K562 (cell line): ENCODE results near the gene NPIPB6. TPM values are rescaled to one million over a fixed set of nuclear protein-coding genes. Genes with fewer than 3 reads are reported as not detected.

Source experiments
- ARID2 ChIP-seq: fragments of 450-650 bp; IDR thresholded peaks from 2 replicates; pipeline ENCODE4 v1.6.1; 2017; ENCODE audit warnings: antibody characterized with exemption, mild to moderate bottlenecking
- ARID3B ChIP-seq: fragments of 250-450 bp; sonication (Bioruptor Pico); IDR thresholded peaks from 2 replicates; pipeline ENCODE4 v1.4.0; 2020; ENCODE audit warnings: borderline replicate concordance
- BDP1 ChIP-seq: IDR thresholded peaks from 3 replicates; pipeline ENCODE4 v1.6.1; 2011; ENCODE audit not compliant: insufficient read length, insufficient read depth
- BRD9 ChIP-seq: fragments of 450-650 bp; IDR thresholded peaks from 2 replicates; pipeline ENCODE4 v1.6.1; 2018; ENCODE audit warnings: low read depth; ENCODE audit not compliant: partially characterized antibody
- CAMTA2 ChIP-seq: fragments of 250-450 bp; sonication (Bioruptor Pico); conservative IDR thresholded peaks from 2 replicates; pipeline ENCODE4 v1.5.1; 2022
- HDAC3 ChIP-seq: fragments of 450-650 bp; IDR thresholded peaks from 2 replicates; pipeline ENCODE4 v1.6.1; 2018; ENCODE audit warnings: borderline replicate concordance, mild to moderate bottlenecking, moderate library complexity; ENCODE audit not compliant: partially characterized antibody
- HES1 ChIP-seq: fragments of 450-650 bp; IDR thresholded peaks from 2 replicates; pipeline ENCODE4 v1.6.1; 2016; ENCODE audit warnings: low read depth, mild to moderate bottlenecking, moderate library complexity
- HOMEZ ChIP-seq: fragments of 250-450 bp; sonication (Bioruptor Pico); IDR thresholded peaks from 2 replicates; pipeline ENCODE4 v1.4.0; 2020; ENCODE audit warnings: mild to moderate bottlenecking, moderate library complexity
- JUND ChIP-seq, 2 experiments: IDR thresholded peaks; 2 replicates in 1 of 2; 3 replicates in 1 of 2; pipeline ENCODE4 v1.6.1; 2011; ENCODE audit warnings: borderline replicate concordance in 2 of 2, low read depth in 2 of 2, low read length in 2 of 2, improper control_type of control experiment in 1 of 2, missing biosample characterization in 1 of 2, missing genetic modification characterization in 1 of 2, missing genetic modification reagents in 1 of 2
- MIER1 ChIP-seq: fragments of 450-650 bp; IDR thresholded peaks from 2 replicates; pipeline ENCODE4 v1.6.1; 2016; ENCODE audit warnings: antibody characterized with exemption, mild to moderate bottlenecking, low read depth
- MTA2 ChIP-seq: fragments of 450-650 bp; IDR thresholded peaks from 2 replicates; pipeline ENCODE4 v1.6.1; 2016; ENCODE audit warnings: low read depth
- NCOA2 ChIP-seq, 2 experiments: fragments of 450-650 bp; IDR thresholded peaks; 2 replicates each; pipeline ENCODE4 v1.6.1; 2018; ENCODE audit warnings: mild to moderate bottlenecking in 2 of 2, moderate library complexity in 1 of 2; ENCODE audit not compliant: partially characterized antibody in 2 of 2
- PHTF2 ChIP-seq: fragments of 250-450 bp; sonication (Bioruptor Pico); IDR thresholded peaks from 2 replicates; pipeline ENCODE4 v1.5.0; 2021; ENCODE audit warnings: mild to moderate bottlenecking
- PKNOX1 ChIP-seq: fragments of 450-650 bp; IDR thresholded peaks from 2 replicates; pipeline ENCODE4 v1.6.1; 2016
- PURB ChIP-seq: sonication (generic); formaldehyde crosslinking; IDR thresholded peaks from 2 replicates; pipeline ENCODE4 v1.9.0; 2021; ENCODE audit warnings: low read depth, mild to moderate bottlenecking, missing genetic modification reagents
- RAD51 ChIP-seq: fragments of 450-650 bp; IDR thresholded peaks from 2 replicates; pipeline ENCODE4 v1.7.1; 2016; ENCODE audit warnings: low read depth, mild to moderate bottlenecking, borderline replicate concordance
- RBM17 ChIP-seq: fragments of 200-400 bp; formaldehyde crosslinking; IDR thresholded peaks from 2 replicates; pipeline ENCODE4 v1.6.1; 2017; ENCODE audit warnings: low read depth, mild to moderate bottlenecking, low read length, borderline replicate concordance
- SAFB2 ChIP-seq: fragments of 200-400 bp; formaldehyde crosslinking; IDR thresholded peaks from 2 replicates; pipeline ENCODE4 v1.6.1; 2018; ENCODE audit warnings: borderline replicate concordance, low read length, low read depth, moderate library complexity; ENCODE audit not compliant: severe bottlenecking
- SMAD4 ChIP-seq: fragments of 250-450 bp; sonication (Bioruptor Pico); conservative IDR thresholded peaks from 2 replicates; pipeline ENCODE4 v1.8.0; 2021; ENCODE audit warnings: inconsistent platforms, mild to moderate bottlenecking, moderate library complexity
- TGIF2 ChIP-seq: sonication (generic); formaldehyde crosslinking; IDR thresholded peaks from 2 replicates; pipeline ENCODE4 v1.8.1; 2022; ENCODE audit warnings: mild to moderate bottlenecking, missing genetic modification reagents, moderate library complexity
- ZNF316 ChIP-seq: fragments of 450-650 bp; IDR thresholded peaks from 2 replicates; pipeline ENCODE4 v1.6.1; 2016
- ZSCAN32 ChIP-seq: fragments of 450-650 bp; formaldehyde crosslinking; IDR thresholded peaks from 2 replicates; pipeline ENCODE4 v1.4.0; 2020; ENCODE audit warnings: mild to moderate bottlenecking, moderate library complexity
- polyA plus RNA-seq, 8 experiments: library from polyadenylated mRNA; depleted of rRNA in 4 of 8; stranded (reverse) in 5 of 8; unstranded in 3 of 8; fragments of >200 nt; fragmentation: Nextera tagmentation in 2 of 8; fragmentation: Illumina TruSeq in 1 of 8; extraction: Ambion mirVana in 2 of 8; extraction: Trizol in 1 of 8; gene quantifications; 2 replicates each; pipeline versions ENCODE4 v1.2.1 to v1.2.3, GENCODE V29; 2011 to 2014; ENCODE audit warnings: inconsistent platforms in 1 of 8, missing spikeins in 1 of 8
- total RNA-seq, 7 experiments: library from RNA; depleted of rRNA in 6 of 7; stranded (reverse); fragments of >200 nt in 6 of 7; fragmentation: Illumina TruSeq in 2 of 7; extraction: Trizol in 2 of 7; gene quantifications; 2 replicates each; pipeline versions ENCODE4 v1.2.1 to v1.2.3, GENCODE V29; 2011 to 2021; ENCODE audit warnings: low replicate concordance in 1 of 7

NPIPB6 gene
- total and polyA plus RNA-seq, 9 of the 15 experiments (the other 6 are each of a cell fraction or from before 2014, with no cell fraction given) = 0.03 to 0.91 (median 0.40) TPM; not detected in 1

- TF ChIP-seq PKNOX1 (no peak), CAMTA2 (no peak), MTA2 (no peak), JUND (IDR thresholded peaks at IDR 0.05; ENCODE audit: borderline replicate concordance, low read depth, low read length) (peak; percentile 22; the same call in 1 of the 2 replicates), JUND (tag; IDR thresholded peaks at IDR 0.05; ENCODE audit: borderline replicate concordance, low read depth, low read length) (no peak), ZSCAN32 (CRISPR knock-in tag) (no peak), HOMEZ (no peak), SMAD4 (CRISPR knock-in tag) (no peak), RAD51 (no peak), ZNF316 (0 out of 2 replicates have a peak, but pooled peaks have one; percentile 4), RBM17 (no peak), NCOA2 (IDR thresholded peaks at IDR 0.05; ENCODE audit: partially characterized antibody in 2 of 2) (no peak), ARID3B (no peak), TGIF2 (no peak), PURB (CRISPR knock-in tag) (no peak), MIER1 (no peak), BDP1 (no peak), PHTF2 (CRISPR knock-in tag) (no peak), BRD9 (no peak), ARID2 (0 out of 2 replicates have a peak, but pooled peaks have one; percentile 30), HDAC3 (no peak), HES1 (no peak), SAFB2 (no peak)
These were observed 46.0 kb downstream of the NPIPB6 start (continued) for GRCh38 chr16:28317040-28317880.
